Measurements from ENCODE around the gene FMN1.

DNA sequence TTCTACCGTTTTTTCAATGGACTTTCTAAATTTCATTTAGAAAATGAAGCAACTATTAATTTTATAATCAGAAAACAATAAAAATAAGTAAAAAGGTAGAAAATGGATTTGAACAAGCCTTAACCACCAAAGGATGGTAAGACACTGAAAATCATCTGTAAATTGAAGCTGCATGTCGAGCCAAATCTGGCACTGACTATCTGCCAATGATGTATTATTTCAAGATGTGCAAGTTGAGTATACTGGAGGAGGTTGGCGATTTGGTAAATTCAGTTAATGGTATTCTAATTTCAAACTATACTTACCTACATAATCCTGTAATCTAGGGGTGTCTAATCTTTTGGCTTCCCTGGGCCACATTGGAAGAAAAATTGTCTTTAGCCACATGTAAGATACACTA, 93.5 kb downstream of the FMN1 start:
- TF ChIP-seq, protein P1, sequence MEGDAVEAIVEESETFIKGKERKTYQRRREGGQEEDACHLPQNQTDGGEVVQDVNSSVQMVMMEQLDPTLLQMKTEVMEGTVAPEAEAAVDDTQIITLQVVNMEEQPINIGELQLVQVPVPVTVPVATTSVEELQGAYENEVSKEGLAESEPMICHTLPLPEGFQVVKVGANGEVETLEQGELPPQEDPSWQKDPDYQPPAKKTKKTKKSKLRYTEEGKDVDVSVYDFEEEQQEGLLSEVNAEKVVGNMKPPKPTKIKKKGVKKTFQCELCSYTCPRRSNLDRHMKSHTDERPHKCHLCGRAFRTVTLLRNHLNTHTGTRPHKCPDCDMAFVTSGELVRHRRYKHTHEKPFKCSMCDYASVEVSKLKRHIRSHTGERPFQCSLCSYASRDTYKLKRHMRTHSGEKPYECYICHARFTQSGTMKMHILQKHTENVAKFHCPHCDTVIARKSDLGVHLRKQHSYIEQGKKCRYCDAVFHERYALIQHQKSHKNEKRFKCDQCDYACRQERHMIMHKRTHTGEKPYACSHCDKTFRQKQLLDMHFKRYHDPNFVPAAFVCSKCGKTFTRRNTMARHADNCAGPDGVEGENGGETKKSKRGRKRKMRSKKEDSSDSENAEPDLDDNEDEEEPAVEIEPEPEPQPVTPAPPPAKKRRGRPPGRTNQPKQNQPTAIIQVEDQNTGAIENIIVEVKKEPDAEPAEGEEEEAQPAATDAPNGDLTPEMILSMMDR (IDR thresholded peaks at IDR 0.05), result no peak
- no peak for TF ChIP-seq TCF7L2 (IDR thresholded peaks at IDR 0.05; ENCODE audit: low read depth, low read length)
